ENCODE data around the gene IBA57.
"Not testable (repeated sequence)": the region's sequence is repeated elsewhere in the genome, so short reads cannot be mapped to it uniquely, and the experiment has no call there.

IBA57 gene

DNA sequence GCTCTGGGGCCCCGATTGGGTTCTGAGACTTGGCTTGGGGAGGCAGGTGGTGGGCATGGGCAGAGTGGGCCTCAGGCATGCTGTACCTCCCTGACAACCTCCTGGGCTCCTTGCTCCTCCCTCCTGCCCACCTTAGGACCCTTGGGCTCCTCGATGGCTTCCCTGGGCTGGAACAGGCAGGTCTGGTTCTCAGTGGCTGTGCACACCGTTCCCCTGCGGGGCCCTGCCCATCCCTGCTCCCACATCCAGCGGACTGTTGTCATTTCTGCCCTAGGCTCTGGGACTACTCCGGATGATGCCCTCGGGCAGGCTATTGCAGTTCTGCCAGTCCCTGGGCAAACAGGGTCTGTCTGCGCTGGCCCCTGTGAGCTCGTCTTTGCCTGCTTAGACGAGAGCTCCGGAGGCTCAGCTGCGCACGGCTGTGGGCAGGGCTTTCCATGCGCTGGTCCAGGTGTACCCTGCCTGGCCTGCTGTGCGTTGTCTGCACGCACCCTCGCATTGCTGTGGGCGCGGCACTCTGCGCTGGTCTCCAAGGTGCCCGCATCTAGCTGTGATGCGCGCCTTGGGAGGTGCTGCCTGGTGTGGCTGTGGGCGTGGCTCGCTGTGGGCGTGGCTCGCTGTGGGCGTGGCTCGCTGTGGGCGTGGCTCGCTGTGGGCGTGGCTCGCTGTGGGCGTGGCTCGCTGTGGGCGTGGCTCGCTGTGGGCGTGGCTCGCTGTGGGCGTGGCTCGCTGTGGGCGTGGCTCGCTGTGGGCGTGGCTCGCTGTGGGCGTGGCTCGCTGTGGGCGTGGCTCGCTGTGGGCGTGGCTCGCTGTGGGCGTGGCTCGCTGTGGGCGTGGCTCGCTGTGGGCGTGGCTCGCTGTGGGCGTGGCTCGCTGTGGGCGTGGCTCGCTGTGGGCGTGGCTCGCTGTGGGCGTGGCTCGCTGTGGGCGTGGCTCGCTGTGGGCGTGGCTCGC, 8.2 kb downstream of the IBA57 start:
- not testable (repeated sequence) for DNase-seq

DNA sequence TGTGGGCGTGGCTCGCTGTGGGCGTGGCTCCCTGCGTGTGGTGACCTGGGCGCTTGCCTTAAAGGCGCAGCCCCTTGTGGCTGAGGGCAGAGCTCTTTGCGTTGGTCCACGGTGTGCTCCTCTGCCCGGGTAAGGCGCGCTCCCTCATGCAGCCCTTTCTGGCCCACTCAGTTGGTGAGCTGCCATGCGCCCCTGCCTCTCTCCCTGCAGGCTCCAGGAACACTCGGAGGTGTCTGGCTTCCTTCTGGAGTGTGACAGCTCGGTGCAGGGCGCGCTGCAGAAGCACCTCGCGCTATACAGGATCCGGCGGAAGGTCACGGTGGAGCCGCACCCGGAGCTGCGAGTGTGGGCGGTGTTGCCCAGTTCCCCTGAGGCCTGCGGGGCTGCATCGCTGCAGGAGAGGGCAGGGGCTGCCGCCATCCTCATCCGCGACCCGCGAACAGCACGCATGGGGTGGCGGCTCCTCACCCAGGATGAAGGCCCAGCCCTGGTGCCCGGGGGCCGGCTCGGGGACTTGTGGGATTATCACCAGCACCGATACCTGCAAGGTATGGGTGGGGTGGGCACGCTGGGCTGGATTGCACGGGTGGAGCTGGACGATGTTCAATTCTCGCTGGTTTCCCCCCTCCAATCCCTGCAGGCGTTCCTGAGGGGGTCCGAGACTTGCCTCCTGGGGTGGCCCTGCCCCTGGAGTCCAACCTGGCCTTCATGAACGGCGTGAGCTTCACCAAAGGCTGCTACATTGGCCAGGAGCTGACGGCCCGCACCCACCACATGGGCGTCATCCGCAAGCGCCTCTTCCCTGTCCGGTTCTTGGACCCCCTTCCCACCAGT, 9.1 kb downstream of the IBA57 start:
- DNase-seq, result no peak

DNA sequence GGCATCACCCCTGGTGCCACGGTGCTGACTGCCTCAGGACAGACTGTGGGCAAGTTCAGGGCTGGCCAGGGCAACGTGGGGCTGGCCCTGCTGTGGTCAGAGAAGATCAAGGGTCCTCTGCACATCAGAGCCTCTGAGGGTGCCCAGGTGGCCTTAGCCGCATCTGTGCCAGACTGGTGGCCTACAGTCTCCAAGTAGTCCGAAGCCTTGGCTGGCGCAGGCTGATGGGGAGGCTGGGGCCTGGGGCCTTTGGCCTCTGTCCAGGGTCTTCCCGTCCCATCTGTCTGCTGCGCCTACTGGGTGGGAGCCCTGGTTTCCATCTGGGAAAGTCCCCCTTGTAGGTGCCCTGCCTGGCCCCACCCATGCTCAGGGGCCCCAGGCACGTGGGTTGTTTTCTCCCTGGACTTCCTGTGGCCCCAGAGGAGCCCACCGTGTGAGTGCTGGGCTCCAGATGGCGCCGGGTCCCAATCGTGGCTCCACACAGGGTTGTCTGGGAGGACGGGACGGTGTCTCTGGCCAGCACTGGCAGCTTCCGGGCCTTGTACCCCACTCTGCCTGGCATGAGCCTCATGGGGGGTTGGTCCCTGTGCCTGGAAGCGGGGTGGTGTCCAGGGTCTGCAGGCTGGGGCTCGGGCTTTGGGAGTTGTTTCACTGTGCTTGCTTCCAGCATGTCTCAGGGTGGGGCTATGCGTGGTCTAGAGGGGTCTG, 9.9 kb downstream of the IBA57 start:
- no peak for DNase-seq

DNA sequence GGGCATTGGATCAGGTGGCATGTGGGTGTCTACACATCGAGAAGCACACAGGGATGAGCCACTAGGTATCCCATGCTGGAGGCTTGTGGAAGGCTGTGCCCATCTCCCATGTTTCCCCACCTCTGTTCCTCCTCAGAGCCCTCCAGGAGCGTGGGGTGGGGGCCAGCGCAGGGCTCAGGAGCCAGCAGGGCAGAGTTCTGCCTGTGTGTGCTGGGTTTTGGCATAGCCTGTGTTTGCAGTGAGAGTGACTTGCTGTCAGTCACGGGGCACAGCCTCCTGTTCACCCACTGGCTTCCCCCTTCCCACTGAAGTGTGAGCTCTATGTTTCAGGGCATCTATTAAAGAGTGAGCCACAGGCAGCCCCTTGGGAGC, 10.4 kb downstream of the IBA57 start:
- DNase-seq, result no peak

DNA sequence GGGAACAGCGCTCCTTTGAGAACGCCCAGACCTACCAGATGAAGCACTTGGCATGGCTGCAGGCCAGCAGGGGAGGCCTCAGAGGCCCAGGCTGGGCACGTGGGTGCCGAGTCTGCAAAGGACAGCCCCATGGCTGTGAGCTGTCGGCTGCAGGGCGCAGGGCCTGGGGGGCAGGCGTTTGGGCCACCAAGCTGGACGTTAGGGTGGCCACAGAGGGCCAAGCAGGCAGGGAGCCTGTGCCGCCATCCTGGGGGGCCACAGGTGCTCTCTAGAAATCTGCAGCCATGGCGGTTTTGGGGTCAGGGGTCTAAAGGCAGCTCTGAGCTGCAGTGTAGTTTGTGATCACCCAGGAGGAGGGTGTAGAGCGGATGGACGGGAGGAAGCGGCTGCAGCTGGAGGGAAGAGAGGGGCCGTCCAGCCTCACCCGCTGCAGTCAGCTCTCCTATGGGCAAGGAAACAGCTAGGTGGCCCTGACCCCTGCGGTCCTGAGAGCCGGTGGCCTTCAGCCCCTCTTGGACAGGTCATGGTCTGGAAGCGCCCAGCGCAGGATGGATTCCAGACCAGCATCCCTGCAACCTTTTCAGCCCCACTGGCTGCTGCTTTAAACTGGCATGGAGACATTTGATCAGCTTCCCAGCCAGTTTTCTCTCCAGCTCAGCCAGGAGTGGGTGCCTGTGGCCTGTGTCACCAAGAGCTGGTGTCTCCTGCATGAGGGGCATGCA, 11.0 kb downstream of the IBA57 start:
- DNase-seq, result no peak

DNA sequence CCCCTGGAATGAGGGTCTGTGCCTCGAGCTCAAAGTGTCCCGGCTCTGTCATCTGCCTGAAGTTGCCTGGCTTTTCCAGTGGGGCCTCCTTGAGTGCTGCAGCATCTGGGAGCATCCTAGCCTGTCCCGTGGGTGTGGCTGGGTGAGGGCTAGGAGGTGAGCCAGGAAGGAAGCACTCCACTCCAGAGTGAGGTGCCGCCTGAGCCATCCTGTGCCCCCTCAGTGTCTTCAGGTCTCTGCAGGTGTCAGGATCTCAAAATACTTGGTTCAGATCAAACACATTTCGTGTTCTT, 11.5 kb downstream of the IBA57 start:
- no peak for DNase-seq

DNA sequence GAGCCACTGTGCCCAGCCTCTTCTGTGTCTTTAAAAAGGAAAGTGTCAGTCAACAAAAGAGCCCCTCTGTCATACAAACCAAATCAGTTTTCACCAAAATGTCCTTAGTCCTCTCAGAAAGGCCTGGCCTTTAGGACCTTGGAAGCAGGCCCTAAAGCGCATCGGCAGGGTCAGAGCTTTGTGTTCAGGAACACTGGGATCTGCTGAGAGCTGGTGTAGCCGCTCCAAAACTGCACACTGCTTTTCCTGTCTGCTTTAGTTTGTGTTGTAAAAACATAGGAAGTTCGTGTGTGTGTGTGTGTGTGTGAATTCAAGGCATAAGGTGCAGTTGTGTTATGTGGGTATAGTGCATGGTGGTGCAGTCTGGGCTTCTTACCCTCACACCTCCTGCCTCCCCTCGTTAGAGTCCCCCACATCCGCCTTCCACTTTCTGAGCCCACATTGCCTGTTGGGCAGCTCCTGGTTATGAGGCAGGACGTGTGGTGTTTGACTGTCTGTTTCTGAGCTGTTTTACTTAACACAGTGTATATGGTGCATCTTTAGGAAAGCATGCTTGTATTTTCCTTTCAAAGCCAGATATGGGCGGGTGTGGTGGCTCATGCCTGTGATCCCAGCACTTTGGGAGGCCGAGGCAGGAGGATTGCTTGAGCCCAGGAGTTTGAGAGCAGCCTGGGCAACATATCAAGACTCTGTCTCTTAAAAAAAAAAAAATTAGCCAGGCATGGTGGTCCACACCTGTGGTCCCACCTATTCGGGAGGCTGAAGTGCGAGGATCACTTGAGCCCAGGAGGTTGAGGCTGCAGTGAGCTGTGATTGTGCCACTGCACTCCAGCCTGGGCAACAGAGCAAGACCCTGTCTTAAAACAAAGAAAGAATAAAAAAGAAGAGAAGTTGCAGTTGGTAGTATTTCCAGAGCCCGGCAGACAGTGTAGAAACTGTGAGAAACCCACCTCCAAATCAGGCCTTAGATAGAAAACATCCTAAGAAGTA, 12.4 kb downstream of the IBA57 start:
- no peak for DNase-seq

DNA sequence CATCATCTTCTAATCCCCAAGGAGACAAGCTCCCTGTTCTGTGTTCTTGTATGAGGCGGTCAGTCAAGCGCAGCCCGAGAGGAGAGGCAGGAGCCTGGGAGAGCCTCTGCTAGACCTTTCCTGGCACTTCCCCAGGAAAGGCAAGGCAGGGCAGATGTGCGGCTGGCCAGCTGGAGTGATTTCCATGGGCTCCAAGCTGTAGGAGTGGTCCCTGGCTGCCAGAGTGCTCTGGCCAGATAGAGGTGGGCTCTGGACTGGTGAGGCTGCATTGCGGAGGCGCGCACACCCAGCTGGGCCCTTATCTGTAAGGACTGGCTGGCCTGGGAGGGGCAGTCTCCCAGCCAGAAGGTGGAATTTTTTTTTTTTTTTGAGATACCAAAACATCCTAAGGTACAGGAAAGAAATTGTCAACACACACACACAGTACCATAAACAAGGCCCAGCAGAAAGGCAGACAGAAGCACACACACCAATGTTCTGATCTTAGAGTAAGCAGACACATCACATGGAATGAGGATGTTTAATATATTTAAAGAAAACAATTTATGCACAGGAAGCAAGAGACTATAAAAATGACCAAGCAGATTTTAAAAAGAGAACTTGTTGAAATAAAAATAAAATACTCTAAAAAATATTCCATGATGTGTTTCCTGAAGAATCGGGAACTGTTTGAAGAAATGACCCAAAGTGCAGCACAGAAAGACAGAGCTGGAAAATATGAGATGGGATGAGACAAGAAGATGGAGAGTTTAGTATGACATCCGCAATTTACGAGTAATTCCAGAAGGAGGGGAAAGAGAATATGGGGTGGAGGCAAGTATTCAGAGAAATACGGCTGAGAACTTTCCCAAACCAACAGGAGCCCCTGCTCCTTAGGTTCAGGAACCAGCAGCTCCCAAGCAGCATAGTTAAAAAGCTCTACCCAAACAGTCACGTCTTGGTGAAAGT, 13.4 kb downstream of the IBA57 start:
- no peak for DNase-seq

DNA sequence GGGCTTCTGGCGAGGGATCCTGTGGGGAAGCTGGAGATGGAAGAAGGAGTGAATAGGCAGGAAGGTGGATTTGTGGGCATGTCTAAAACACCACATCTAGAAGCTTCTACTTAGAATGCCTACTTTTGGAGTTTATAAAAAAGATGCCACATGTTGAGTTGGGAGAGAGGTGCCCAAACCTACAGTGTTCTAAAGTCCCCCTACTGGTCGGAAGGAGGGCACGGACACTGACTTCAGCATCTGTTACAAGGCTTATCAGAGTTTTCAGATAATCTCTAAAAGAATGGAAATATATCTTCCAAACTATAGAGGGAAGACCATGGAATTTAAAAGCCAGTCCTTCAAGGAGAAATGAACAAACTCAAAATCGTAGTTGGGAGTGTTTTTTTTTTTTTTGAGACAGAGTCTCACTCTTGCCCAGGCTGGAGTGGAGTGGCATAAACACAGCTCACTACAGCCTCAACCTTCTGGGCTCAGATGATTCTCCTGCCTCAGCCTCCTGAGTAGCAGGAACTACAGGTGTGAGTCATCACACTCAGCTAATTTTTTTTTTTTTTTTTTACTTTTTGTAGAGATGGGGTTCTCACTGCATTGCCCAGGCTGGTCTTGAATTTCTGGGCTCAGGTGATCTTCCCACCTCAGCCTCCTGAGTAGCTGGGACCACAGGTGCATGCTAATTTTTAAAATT, 14.8 kb downstream of the IBA57 start:
- DNase-seq, result no peak

DNA sequence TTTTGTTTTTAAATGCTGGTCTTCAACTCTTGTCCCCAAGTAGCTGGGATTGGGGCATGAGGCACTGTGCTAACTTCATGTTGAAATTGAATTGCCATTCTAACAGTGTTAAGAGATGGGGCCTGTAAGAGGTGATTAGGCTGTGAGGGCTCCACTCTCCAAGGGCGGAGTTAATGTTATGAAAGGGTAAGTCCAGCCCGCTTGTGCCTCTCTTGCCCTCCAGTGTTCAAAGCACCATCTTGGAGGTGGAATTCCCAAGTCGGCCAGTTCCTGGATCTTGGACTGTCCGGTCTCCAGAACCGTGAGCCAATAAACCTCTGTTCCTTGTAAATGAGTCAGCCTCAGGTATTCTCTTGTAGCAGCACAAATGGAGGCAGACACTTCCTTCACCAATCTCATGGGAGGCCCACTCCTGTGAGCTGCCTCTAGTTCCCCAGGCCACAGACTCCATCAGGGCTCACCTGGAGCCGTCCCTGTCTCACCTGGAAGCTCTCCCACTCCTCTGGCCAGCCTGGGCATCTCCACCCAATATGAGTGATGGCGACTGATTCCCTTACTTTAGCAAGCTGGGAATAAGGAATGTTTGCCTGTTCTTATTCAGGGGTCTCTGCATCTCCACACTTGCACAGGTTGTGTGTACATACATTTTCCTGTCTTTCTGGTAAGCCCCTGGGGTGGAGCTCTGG, 15.5 kb downstream of the IBA57 start:
- DNase-seq, result no peak

DNA sequence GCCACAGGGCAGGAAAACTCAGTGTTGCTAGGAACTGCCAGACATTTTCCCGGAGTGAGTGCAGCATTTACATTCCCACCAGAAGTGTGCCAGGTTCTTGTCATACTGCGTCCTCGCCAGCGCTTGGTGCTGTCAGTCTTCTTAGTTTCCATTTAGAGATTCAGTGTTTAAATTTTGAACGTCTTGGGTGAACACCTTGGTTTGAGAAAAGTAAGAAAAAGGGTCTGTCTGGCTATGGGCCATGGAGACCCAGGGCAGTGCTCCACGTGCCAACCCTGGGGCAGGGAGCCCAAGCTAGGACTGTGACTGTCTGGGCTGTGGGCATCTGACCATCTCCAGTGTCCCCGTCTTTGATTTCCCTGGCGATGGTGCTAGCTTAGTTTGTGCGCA, 16.0 kb downstream of the IBA57 start:
- no peak for DNase-seq

DNA sequence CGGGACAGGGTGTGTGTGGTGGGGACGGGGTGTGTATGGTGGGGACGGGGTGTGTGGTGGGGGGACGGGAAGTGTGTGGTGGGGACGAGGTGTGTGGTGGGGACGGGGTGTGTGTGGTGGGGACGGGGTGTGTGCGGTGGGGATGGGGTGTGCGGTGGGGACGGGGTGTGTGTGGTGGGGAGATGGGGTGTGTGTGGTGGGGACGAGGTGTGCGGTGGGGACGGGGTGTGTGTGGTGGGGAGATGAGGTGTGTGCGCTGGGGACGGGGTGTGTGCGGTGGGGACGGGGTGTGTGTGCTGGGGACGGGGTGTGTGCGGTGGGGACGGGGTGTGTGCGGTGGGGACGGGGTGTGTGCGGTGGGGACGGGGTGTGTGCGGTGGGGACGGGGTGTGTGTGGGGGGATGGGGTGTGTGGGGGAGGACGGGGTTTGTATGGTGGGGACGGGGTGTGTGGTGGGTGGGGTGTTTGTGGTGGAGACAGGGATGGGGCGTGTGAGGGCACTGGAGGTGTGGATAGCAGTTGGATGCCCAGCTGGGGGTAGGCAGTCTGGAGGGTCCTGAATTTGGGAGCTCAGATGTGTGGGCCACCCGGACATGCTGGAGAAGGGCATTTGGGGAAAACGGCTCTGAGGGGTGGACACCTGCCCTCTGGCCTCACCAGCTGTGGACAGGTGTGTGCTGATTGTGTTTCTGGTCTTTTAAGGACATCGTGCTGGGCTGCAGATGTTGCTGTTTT, 16.9 kb downstream of the IBA57 start:
- DNase-seq, result no peak

DNA sequence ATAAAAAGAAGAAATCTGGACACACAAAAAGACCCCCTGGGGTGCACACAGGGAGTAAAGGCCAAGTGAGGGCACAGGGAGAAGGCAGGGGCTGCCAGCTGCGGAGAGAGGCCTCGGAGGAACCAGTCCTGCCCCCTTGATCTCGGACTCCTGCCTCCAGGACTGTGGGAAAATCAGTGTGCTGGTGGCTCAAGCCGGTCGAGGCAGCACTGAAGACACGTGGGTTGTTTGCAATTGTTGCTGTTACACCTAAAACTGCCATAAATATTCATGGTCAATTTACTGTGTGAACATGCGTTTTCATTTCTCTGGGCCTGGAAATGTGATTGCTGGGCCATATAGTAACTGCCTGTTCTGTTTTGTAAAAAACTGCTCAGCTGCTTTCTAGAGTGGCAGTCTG, 18.5 kb downstream of the IBA57 start:
- no peak for DNase-seq

DNA sequence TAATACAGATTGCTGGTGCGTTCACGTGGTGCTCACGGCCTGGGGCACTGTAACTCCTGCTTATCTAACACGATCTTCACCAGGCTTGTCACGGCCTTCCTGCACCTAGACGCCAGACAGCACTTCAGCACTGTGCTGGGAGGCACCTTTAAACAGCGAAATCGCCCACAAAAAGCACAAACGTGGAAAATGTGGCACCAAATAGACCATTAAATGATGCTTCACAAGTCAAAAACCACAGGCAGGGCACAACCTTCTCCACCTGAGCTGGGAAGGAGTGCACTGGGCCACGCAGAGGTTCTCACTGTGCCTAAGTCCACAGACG, 20.0 kb downstream of the IBA57 start:
- DNase-seq, result peak; percentile 46

DNA sequence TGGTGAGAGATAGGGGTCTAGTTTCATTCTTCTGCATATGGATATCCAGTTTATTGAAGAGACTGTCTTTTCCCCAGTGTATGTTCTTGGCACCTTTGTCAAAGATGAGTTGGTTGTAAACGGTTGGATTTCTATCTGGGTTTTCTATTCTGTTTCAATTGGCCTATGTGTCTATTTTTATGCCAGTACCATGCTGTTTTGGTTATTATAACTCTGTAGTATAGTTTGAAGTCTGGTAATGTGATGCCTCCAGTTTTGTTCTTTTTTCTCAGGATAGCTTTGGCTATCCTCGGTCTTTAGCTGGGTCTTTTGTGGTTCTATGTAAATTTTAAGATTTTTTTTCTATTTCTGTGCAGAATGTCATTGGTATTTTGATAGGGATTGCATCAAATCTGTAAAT, 22.6 kb downstream of the IBA57 start:
- not testable (repeated sequence) for DNase-seq

DNA sequence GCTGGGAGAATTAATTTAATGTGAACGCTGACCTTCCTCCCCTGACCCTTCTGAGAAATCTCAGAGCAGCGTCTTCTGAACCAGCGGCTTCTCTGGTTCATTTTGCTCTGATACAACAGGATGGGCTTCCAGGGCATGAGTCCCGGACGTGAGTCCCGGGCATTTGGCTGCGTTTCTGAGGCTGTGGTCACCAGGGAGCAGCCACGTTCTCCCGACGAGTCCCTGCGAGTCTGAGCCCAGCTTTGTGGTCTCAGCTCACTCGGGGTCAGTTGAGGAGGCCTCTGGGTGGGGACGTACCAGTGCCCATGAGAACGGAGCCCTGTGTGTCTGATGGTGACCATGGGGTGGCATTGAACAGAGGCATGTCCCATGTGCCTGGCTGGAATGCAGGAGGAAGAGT, 24.6 kb downstream of the IBA57 start:
- DNase-seq, result no peak

DNA sequence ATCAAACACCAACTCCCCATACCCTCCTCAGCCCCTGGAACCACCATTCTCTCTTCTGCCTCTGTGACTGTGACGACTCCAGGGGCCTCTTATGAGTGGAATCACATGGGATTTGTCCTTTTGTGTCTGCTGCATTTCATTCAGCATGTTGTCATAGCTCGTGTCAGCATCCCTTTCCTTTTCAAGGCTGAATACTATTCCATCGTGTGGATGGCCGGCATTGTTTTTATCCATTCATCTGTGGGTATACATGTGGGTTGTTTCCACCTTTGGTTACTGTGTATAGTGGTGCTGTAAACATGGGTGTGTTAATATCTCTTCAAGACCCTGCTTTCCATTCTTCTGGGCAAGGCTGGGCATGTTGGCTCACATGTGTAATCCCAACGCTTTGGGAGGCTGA, 25.2 kb downstream of the IBA57 start:
- DNase-seq, result no peak

DNA sequence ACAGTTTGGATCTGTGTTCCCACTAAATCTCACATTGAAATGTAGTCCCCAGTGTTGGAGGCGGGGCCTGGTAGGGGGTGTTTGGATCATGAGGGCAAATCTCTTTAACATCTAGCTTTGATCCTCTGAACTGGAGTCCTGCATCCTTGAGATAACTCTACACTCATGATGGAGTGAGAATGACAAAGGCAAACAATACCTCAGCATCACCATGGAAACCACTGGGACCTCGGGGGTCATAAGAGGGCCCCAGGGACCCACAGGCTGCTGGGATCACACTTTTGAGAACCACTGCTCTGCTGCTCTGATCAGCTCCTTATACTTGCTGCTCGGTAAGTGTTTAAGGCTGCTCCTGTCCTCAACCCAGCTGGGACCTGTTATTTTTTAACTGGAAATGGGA, 28.8 kb downstream of the IBA57 start:
- no peak for DNase-seq

Data from activated CD4-positive, alpha-beta T cell treated with anti-CD3 and anti-CD28 coated beads, Interleukin-2, amount 50 U/mL, for 1 hour (primary cell).